Chondrocyte (in vitro differentiated cells): ENCODE data around the gene FATE1. TPM values are rescaled to one million over a fixed set of nuclear protein-coding genes. Genes with fewer than 3 reads are reported as not detected.

Experiments used
- DNase-seq: peaks from one replicate; pipeline ENCODE4 v3.0.0; 2021; ENCODE audit warnings: mixed read lengths, low spot score
- H3K27ac Mint-ChIP-seq: one replicate; pipeline ENCODE4 v1.8.0; 2021; ENCODE audit warnings: mild to moderate bottlenecking, moderate library complexity, mixed read lengths; ENCODE audit not compliant: unreplicated experiment
- H3K27me3 Mint-ChIP-seq: 2 replicates; pipeline ENCODE4 v1.8.0; 2021; ENCODE audit warnings: low read depth, mixed read lengths
- H3K36me3 Mint-ChIP-seq: 2 replicates; pipeline ENCODE4 v1.8.0; 2021; ENCODE audit warnings: low read depth, mixed read lengths
- H3K4me1 Mint-ChIP-seq: 2 replicates; pipeline ENCODE4 v1.8.0; 2021; ENCODE audit warnings: low read depth, mild to moderate bottlenecking, mixed read lengths
- H3K4me3 Mint-ChIP-seq: one replicate; pipeline ENCODE4 v1.8.0; 2021; ENCODE audit warnings: mild to moderate bottlenecking, moderate library complexity, mixed read lengths; ENCODE audit not compliant: unreplicated experiment
- H3K9me3 Mint-ChIP-seq: 2 replicates; pipeline ENCODE4 v1.8.0; 2021; ENCODE audit warnings: low read depth, mixed read lengths
- total RNA-seq: library from RNA; stranded (reverse); gene quantifications from 3 replicates; pipeline ENCODE4 v1.2.1, GENCODE V29; 2021
- TF ChIP-seq, protein P1 (sequence below): fragments of 200-600 bp; sonication (generic); IDR thresholded peaks from 2 replicates; pipeline ENCODE4 v1.5.0; 2021; ENCODE audit warnings: antibody characterized with exemption, mild to moderate bottlenecking, moderate library complexity

FATE1 gene
- total RNA-seq, 1 donor from 2014 or later, result not detected

DNA sequence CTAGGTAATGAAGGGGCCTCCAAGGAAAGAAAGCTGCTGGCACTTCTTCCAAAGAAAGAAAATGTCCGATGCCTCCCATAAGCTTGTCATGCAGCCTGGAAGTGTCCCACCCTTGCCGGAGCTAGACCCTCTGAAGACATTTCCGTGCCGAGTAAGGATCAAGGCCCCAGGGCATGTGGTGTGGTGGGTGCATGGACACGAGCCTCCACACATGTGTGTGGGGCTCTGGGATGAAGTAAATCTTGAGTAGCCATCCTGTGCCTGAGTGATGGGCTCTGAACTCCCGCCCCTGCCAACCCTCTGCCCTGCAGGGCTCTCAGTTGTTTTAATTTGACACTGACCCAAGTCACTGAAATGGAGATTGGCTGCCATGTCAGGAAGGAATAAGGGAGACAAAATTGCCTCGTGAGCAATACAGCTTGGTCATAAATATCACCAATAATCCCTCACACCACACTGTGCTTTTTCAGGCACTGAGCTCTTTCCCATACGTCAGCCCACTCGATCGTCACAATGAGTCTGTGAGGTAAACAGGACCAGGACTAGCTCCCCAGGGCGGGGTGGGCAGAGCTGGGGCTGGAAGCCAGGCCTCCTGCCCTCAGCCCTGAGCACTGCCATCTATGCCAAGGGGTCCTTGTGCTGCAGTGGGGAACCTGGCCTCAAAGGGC lies 43.3 kb downstream of the FATE1 start:
- H3K27me3 Mint-ChIP-seq, result no peaks in the 10 kb centered on the region
- TF ChIP-seq, protein P1, sequence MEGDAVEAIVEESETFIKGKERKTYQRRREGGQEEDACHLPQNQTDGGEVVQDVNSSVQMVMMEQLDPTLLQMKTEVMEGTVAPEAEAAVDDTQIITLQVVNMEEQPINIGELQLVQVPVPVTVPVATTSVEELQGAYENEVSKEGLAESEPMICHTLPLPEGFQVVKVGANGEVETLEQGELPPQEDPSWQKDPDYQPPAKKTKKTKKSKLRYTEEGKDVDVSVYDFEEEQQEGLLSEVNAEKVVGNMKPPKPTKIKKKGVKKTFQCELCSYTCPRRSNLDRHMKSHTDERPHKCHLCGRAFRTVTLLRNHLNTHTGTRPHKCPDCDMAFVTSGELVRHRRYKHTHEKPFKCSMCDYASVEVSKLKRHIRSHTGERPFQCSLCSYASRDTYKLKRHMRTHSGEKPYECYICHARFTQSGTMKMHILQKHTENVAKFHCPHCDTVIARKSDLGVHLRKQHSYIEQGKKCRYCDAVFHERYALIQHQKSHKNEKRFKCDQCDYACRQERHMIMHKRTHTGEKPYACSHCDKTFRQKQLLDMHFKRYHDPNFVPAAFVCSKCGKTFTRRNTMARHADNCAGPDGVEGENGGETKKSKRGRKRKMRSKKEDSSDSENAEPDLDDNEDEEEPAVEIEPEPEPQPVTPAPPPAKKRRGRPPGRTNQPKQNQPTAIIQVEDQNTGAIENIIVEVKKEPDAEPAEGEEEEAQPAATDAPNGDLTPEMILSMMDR, result no peak
- H3K4me3 Mint-ChIP-seq, result no peak overlapping the region
- H3K36me3 Mint-ChIP-seq, result no peaks in the 10 kb centered on the region
- no peak overlapping the region for H3K27ac Mint-ChIP-seq
- no peak for DNase-seq
- no peaks in the 10 kb centered on the region for H3K4me1 Mint-ChIP-seq
- peaks cover 20% of the 10 kb centered on the region for H3K9me3 Mint-ChIP-seq

DNA sequence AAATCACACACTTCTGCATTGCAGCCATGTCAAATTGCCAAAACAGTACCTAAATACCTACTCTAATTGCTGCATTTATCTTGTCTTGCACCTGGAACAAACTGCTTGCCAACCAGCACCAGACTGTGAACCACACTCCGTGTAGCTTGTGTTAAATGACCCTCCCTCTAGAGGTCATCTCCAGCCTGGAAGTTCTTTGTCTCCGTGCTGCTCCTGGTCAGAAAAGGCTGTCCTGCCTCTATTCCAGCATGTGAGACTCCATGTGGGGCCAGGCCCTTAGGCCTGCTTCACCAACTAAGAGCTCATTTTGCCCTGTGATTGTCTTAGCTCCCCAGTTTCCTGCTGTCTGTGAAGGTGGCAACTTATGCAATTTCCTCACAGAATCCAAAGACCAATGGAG lies 47.0 kb downstream of the FATE1 start:
- TF ChIP-seq, protein P1, result no peak
- H3K4me1 Mint-ChIP-seq, result no peaks in the 10 kb centered on the region
- H3K36me3 Mint-ChIP-seq, result no peaks in the 10 kb centered on the region
- no peak overlapping the region for H3K4me3 Mint-ChIP-seq
- peaks cover 34% of the 10 kb centered on the region for H3K9me3 Mint-ChIP-seq
- H3K27me3 Mint-ChIP-seq, result no peaks in the 10 kb centered on the region
- DNase-seq, result no peak
- no peak overlapping the region for H3K27ac Mint-ChIP-seq

DNA sequence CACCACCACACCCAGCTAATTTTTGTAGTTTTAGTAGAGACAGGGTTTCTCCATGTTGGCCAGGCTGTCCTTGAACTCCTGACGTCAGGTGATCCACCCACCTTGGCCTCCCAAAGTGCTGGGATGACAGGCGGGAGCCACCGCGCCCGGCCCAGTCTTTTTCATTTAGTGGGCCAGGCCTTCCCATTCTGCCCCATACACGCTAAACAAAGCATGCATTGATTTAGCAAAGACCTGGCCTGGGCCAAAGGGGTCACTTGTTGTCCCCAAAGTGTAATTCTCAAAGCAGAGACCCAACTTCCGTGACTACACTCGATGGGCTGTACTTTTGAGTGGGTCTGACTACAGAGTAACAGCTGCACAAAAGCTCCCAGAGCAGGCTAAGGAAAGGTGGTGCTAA lies 47.9 kb downstream of the FATE1 start:
- Mint-ChIP-seq H3K36me3 (no peaks in the 10 kb centered on the region), H3K4me1 (no peaks in the 10 kb centered on the region), H3K27me3 (no peaks in the 10 kb centered on the region), H3K27ac (no peak overlapping the region), H3K9me3 (peaks cover 33% of the 10 kb centered on the region), H3K4me3 (no peak overlapping the region)
- no peak for DNase-seq
- TF ChIP-seq, protein P1, result no peak

DNA sequence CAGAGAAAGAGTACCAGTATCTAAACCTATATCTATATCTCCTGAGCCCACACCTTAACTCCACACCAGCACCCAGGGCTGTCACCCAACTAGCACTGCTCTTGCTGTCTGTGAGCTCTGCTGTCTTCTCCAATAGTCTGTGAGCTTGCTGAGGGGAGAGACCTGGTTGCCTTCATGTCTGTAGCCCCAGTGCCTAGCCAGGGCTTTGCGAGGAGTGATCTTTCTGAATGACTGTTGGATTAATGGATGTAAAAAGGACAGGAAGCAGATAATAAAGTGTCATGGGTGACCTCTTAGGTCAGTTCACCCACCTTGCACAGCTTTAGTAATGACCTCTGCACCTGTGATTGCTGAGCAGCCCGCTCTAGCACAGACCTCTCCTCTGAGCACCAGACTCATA lies 49.2 kb downstream of the FATE1 start:
- no peaks in the 10 kb centered on the region for H3K4me1 Mint-ChIP-seq
- DNase-seq, result no peak
- no peaks in the 10 kb centered on the region for H3K27me3 Mint-ChIP-seq
- TF ChIP-seq, protein P1, result no peak
- peaks cover 40% of the 10 kb centered on the region for H3K9me3 Mint-ChIP-seq
- no peaks in the 10 kb centered on the region for H3K36me3 Mint-ChIP-seq
- H3K4me3 Mint-ChIP-seq, result no peak overlapping the region
- no peak overlapping the region for H3K27ac Mint-ChIP-seq

DNA sequence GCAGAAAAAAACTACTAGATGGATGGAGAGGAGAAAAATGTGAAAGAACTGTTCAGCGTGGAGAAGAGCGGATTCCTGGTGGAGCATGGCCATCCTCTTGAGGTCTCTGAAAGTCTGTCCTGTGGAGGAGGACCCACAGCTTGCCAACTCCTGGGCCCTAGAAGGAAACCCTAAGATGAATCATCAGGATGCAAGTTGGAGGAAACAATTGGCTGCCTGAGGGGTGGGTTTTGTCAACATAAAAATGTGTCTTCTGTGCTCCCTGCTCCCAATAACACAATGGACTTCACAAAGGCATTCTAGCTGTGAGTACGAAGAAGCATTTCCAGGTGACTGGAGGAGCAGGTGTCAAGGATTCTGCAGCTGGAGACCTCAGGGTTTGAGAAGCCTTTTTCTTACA lies 55.9 kb downstream of the FATE1 start:
- no peak for DNase-seq
- peaks cover 41% of the 10 kb centered on the region for H3K9me3 Mint-ChIP-seq
- TF ChIP-seq, protein P1, result no peak
- no peaks in the 10 kb centered on the region for H3K27me3 Mint-ChIP-seq
- no peak overlapping the region for H3K27ac Mint-ChIP-seq
- H3K4me3 Mint-ChIP-seq, result no peak overlapping the region
- no peaks in the 10 kb centered on the region for H3K36me3 Mint-ChIP-seq
- no peaks in the 10 kb centered on the region for H3K4me1 Mint-ChIP-seq

Other genes starting within 250 kb of the FATE1 start
- not detected in 3 replicates for gene PASD1, start 152.4 kb upstream of the FATE1 start, total RNA-seq
- gene PRRG3, start 20.6 kb upstream of the FATE1 start, total RNA-seq, result not detected in 3 replicates
- gene CNGA2, start 18.7 kb downstream of the FATE1 start, total RNA-seq, result not detected in 3 replicates
- gene MAGEA4, start 196.9 kb downstream of the FATE1 start, total RNA-seq, result not detected in 3 replicates